ENCODE data around the gene NOXA1. TPM values are rescaled to one million over a fixed set of nuclear protein-coding genes. Genes with fewer than 3 reads are reported as not detected.
"Not testable (repeated sequence)": the region's sequence is repeated elsewhere in the genome, so short reads cannot be mapped to it uniquely, and the experiment has no call there.

Gene NOXA1
- 2.2 TPM for total RNA-seq
- long read RNA-seq, partial matches to known transcripts = 5 of 8 reads
- long read RNA-seq, other reads (novel, unspliced or antisense) = 3 of 8 reads

GRCh38 chr9:137422604-137423513, at the start of gene NOXA1, which contains the start of gene EXD3:
NOXA1 (plus strand) TSS chr9:137423393; CDS start chr9:137423530, 137 bp downstream.
EXD3 (minus strand) TSS chr9:137423162; CDS start chr9:137395357, 27,805 bp downstream.
- ATAC-seq = peak; percentile 96
- peak; percentile 97 for DNase-seq (ENCODE audit: missing footprints)
- intact Hi-C loops (cut with DNase I) = loop anchor here (2.0 to 10.0 kb wide), 2 partner anchors 102 to 124 kb away; no protein-coding TSS in a partner anchor

GRCh38 chr9:137373611-137373980, 49.6 kb upstream of the NOXA1 start:
- ATAC-seq = no peak
- DNase-seq (ENCODE audit: missing footprints) = no peak
- intact Hi-C loops (cut with DNase I) = no loop called here

GRCh38 chr9:137374131-137374845, 48.9 kb upstream of the NOXA1 start:
- intact Hi-C loops (cut with DNase I) = no loop called here
- ATAC-seq = no peak
- DNase-seq (ENCODE audit: missing footprints) = no peak

- intact Hi-C loops (cut with DNase I) = no loop called here
- no peak for DNase-seq (ENCODE audit: missing footprints)
- ATAC-seq = no peak
Measured at GRCh38 chr9:137375321-137376058, 47.7 kb upstream of the NOXA1 start.

GRCh38 chr9:137376386-137376785, 46.8 kb upstream of the NOXA1 start:
- no peak for DNase-seq (ENCODE audit: missing footprints)
- no peak for ATAC-seq
- intact Hi-C loops (cut with DNase I) = no loop called here

- intact Hi-C loops (cut with DNase I); DNase-seq (ENCODE audit: missing footprints); ATAC-seq: not testable (repeated sequence)
Measured at GRCh38 chr9:137378688-137379410, 44.3 kb upstream of the NOXA1 start.

- DNase-seq (ENCODE audit: missing footprints) = no peak
- ATAC-seq = no peak
- intact Hi-C loops (cut with DNase I) = no loop called here
Measured at GRCh38 chr9:137379761-137380161, 43.4 kb upstream of the NOXA1 start.

- intact Hi-C loops (cut with DNase I) = no loop called here
- no peak for DNase-seq (ENCODE audit: missing footprints)
- no peak for ATAC-seq
Measured at GRCh38 chr9:137380171-137380570, 43.0 kb upstream of the NOXA1 start.

GRCh38 chr9:137380606-137381005, 42.6 kb upstream of the NOXA1 start:
- ATAC-seq (no peak), DNase-seq (ENCODE audit: missing footprints) (no peak)
- intact Hi-C loops (cut with DNase I) = no loop called here

GRCh38 chr9:137381501-137382443, 41.4 kb upstream of the NOXA1 start:
- ATAC-seq = peak; percentile 21

GRCh38 chr9:137382444-137383080, 40.6 kb upstream of the NOXA1 start:
- ATAC-seq = no peak
- intact Hi-C loops (cut with DNase I) = no loop called here
- no peak for DNase-seq (ENCODE audit: missing footprints)

More at GRCh38 chr9:137381501-137382443, 41.4 kb upstream of the NOXA1 start:
- intact Hi-C loops (cut with DNase I) = no loop called here
- no peak for DNase-seq (ENCODE audit: missing footprints)

GRCh38 chr9:137383081-137383783, 40.0 kb upstream of the NOXA1 start:
- intact Hi-C loops (cut with DNase I) = no loop called here
- DNase-seq (ENCODE audit: missing footprints) = no peak
- ATAC-seq = no peak

- ATAC-seq = no peak
- DNase-seq (ENCODE audit: missing footprints) = no peak
- intact Hi-C loops (cut with DNase I) = no loop called here
Measured at GRCh38 chr9:137383784-137384756, 39.1 kb upstream of the NOXA1 start.

GRCh38 chr9:137385061-137385655, 38.0 kb upstream of the NOXA1 start:
- intact Hi-C loops (cut with DNase I) = loop anchor here (5.0 kb wide), 1 partner anchor 33 kb away; no protein-coding TSS in a partner anchor
- no peak for DNase-seq (ENCODE audit: missing footprints)
- ATAC-seq = no peak
